GM06990 (cell line): ENCODE results near the gene TRNAU1AP.
"Not testable (repeated sequence)": the region's sequence is repeated elsewhere in the genome, so short reads cannot be mapped to it uniquely, and the experiment has no call there.

Experiments
- DNase-seq: peaks from one replicate; pipeline ENCODE4 v3.0.0-alpha.2; 2011; ENCODE audit not compliant: insufficient read length; ENCODE audit errors: extremely low read depth
- H3K27me3 ChIP-seq: replicated peaks from 2 replicates; pipeline ENCODE4 v1.6.0; 2011; ENCODE audit warnings: low read length; ENCODE audit not compliant: control insufficient read depth, insufficient read depth
- H3K36me3 ChIP-seq: 2 replicates; pipeline ENCODE4 v1.5.1; 2011; ENCODE audit warnings: low read length; ENCODE audit not compliant: control insufficient read depth, insufficient read depth
- H3K4me3 ChIP-seq: replicated peaks from 2 replicates; pipeline ENCODE4 v1.5.1; 2011; ENCODE audit warnings: low read depth, mild to moderate bottlenecking, control low read depth, low read length
- CTCF ChIP-seq: IDR thresholded peaks from 2 replicates; pipeline ENCODE4 v1.5.1; 2011; ENCODE audit warnings: low read length, control low read depth, mild to moderate bottlenecking, inconsistent platforms; ENCODE audit not compliant: insufficient read depth, poor library complexity, severe bottlenecking

TRNAU1AP gene

GRCh38 chr1:28534671-28535070 is 18.2 kb upstream of the TRNAU1AP start:
- no peaks in the 10 kb centered on the region for H3K27me3 ChIP-seq
- DNase-seq, result no peak
- H3K4me3 ChIP-seq, result no peak overlapping the region
- H3K36me3 ChIP-seq, result peaks cover 29% of the 10 kb centered on the region
- TF ChIP-seq CTCF, result no peak

- H3K36me3 ChIP-seq, result peaks cover 28% of the 10 kb centered on the region
- no peak for DNase-seq
- TF ChIP-seq CTCF, result no peak
- no peak overlapping the region for H3K4me3 ChIP-seq
- H3K27me3 ChIP-seq, result no peaks in the 10 kb centered on the region
These were observed 17.7 kb upstream of the TRNAU1AP start for GRCh38 chr1:28535180-28535579.

GRCh38 chr1:28537457-28538199 is 15.3 kb upstream of the TRNAU1AP start:
- Histone ChIP-seq H3K27me3 (no peaks in the 10 kb centered on the region), H3K36me3 (peaks cover 24% of the 10 kb centered on the region)

GRCh38 chr1:28538286-28538685 is 14.6 kb upstream of the TRNAU1AP start:
- no peak for TF ChIP-seq CTCF
- no peaks in the 10 kb centered on the region for H3K27me3 ChIP-seq
- H3K36me3 ChIP-seq, result peaks cover 24% of the 10 kb centered on the region
- no peak overlapping the region for H3K4me3 ChIP-seq
- no peak for DNase-seq

More at GRCh38 chr1:28537457-28538199, 15.3 kb upstream of the TRNAU1AP start:
- DNase-seq, result no peak
- no peak overlapping the region for H3K4me3 ChIP-seq
- no peak for TF ChIP-seq CTCF

GRCh38 chr1:28540651-28541050 is 12.2 kb upstream of the TRNAU1AP start:
- no peak overlapping the region for H3K4me3 ChIP-seq
- TF ChIP-seq CTCF, result no peak
- DNase-seq, result no peak

GRCh38 chr1:28541414-28542015 is 11.4 kb upstream of the TRNAU1AP start:
- not testable (repeated sequence) for H3K4me3 ChIP-seq, H3K27me3 ChIP-seq, DNase-seq, H3K36me3 ChIP-seq

More at GRCh38 chr1:28540651-28541050, 12.2 kb upstream of the TRNAU1AP start:
- no peaks in the 10 kb centered on the region for H3K27me3 ChIP-seq
- peaks cover 15% of the 10 kb centered on the region for H3K36me3 ChIP-seq
